GM18520 (cell line): ENCODE data around the gene ZACN.
"Not testable (repeated sequence)": the region's sequence is repeated elsewhere in the genome, so short reads cannot be mapped to it uniquely, and the experiment has no call there.

Experiments
- ATAC-seq: cut with Tn5 transposase; IDR thresholded peaks from one replicate; pipeline ENCODE4 v1.9.1; 2021; ENCODE audit not compliant: unreplicated experiment

The ZACN gene

DNA sequence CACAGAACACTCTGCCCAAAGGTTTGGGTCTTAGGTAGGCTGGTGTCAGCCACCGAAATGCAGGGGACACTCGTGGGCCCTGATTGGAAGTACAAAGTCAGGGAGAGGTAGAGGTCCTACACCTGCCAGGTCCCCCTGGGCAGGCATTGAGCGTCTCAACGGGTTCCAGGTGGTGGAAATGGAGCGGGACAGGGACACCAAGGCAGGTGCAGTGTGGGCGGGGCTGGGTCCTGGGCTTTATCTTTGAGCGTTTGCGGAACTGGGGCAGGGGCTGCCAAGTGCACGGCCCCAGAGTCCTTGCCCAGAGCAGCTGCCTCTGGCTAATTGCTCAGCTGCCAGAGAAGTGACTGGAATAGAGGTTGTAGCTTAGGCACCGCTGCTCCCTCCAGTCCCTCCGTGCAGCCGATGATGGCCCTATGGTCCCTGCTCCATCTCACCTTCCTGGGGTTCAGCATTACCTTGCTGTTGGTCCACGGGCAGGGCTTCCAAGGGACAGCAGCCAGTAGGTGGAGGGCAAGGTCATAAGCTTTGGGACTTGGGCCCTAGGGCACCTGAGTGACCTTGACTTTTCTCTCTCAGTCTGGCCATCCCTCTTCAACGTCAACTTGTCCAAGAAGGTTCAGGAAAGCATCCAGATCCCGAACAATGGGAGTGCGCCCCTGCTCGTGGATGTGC, at the start of gene ZACN:
Gene ZACN, plus strand, starts transcription at position 323 of the 675 bp plus-strand sequence. Its CDS starts 83 bp downstream, at position 406.
- ATAC-seq: no peak

DNA sequence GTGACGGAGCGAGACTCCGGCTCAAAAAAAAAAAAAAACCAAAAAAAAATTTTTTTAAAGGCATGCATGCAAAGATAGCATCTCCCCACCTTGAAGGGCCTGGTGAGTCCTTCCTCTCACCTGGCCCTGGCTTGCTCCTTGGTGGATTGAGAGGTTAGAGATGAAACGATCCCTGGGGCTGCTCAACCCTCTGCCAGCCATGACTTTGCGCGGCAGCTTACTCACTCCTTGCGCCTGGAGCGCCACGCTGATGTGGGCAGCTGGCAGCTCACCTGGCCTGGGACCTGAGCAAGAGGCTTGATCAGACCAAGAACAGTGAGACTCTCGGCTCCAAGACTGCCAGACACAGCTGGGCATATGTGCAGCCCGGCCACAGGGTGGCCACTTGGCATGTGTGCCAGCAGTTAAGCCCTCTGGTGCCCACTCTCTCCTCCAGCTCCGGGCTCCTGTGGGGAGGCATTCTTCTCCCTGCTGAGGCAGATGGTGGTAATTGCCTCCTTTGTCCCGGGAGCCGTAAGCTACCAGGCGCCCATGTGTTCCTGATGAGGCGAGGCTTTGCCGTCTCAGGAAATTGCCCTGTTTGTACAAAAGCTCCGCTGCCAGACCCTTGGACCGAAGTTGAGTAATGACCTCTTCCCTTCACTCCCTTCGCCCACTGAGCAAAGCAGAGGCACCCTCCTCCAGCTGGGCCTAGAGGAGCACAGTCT, 46.8 kb upstream of the ZACN start:
- no peak for ATAC-seq

DNA sequence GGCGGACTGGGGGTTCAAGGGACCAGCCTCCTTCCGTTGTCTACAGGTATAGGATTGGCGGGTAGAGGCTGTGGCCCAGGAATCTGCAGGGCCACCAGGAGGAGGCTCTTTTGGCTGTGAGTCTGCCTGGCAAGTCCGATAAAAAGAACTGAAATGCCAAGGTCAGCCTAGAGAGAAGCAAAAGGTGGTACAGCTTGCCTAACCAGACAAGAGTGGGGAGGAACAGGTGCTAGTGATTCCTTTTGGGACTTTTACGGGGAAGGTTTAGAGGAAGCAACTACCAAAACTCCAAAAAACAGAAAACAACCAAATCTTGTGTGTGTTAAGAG, 46.2 kb upstream of the ZACN start:
- no peak for ATAC-seq

DNA sequence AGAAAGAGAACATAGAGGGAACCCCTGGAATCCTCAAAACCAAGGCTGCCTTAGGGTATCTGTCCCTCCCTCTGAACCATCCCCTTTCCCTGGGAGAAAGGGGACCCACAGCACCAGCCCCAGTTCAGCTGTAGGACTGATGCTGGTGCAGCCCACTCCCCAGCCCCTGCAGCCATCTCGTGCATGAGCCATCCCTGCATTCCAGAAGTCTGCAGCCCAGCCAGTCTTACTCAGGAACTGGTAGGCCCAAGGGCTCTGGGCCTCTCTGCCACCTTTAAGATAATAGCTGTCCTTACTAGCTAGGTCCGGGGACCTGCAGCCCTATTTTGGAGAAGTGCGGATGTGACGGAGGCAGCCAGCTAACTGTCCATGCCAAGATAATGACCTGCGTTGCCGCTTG, 45.8 kb upstream of the ZACN start:
- no peak for ATAC-seq

DNA sequence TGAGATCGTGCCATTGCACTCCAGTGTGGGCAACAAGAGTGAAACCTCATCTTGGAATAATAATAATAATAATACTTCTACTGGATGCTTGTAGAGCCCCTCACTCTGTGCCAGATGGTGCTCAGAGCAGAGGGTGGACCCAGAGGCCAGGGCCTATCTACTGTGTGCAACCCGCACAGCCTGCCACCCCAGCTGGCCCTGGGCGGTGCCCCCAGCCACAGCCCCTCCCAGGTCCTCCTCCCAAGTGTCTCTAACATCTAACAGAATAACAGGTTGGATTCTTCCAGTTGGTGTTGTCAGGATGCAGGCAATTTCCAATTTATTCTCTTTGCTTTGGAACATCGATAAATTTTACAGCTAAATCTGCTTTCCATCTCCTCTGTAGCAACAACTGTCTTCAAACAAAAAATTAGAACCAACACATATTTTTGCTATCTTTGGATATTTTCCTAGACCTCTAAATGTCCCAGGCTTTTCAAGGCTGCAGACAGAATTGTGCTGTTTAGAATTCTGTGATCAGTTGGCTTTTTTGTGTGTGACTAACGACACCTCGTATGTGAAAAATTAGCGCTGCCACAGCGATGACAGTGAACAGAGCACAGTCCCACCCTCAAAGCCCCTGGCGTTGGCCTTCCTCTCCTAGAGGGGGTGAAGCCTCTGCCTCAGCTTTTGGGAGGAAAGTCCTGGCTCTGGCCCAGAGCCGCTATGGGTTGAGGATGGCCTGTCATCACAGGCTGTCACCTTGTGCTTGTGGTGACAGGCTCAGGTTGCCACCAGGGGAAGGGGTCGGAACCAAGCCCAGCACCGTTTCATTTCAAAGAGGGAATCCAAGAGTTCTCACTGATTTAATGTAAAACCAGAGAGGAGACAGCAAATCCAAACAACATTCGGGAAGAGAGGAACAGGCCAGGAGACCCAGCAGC, 44.3 kb upstream of the ZACN start:
- ATAC-seq: no peak

DNA sequence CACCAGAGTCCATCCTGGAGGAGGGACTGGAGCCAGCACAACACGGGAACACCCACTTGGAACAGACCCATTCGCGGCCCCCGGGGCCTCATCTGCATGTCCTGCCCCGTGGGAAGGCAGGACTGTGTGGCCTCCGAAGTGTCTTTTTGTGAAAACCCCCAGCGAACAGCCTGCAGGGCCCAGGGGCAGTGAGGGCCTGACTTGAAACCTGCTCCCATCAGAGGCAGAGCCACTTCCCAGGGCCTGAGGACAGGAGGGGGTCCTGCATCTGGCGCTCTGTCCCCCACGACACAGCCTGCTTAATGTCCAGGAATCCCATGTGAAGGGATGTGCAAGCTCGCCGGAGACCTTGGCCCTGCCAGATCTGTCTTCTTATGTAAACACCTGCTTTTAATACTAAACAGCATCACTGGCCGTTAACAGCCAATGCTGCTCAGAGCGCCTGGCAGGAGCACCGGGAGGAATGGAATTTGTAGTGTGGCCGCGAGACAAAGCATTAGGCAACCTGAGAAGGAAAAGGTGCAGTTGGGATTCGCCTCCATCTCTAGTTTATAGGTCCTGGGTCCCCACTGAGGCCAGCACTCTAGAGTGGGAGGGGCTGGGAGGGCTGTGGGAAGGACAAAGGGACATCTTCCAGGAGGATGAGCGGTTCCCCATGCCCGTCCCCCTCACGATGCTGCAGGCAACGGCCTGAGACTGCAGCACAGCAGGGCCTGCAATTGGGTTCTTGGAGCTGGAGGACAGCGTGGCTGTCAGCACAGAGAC, 42.3 kb upstream of the ZACN start:
- no peak for ATAC-seq

DNA sequence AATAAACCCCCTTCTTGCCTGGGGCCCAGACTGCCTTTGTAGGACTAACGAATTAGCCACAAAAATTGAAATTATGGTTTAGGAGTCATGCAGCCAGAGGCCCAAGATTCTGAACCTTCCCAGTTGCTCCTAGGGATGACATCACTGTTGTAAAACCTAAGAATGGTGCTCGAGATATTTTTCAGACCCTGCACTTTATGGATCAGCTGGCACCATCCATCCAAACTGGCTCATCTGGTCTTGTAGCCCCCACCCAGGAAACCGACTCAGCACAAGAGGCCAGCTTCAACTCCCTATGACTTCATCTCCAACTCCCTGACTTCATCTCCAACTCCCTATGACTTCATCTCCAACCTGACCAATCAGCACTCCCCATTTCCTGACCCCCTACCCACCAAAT, 40.9 kb upstream of the ZACN start:
- no peak for ATAC-seq

DNA sequence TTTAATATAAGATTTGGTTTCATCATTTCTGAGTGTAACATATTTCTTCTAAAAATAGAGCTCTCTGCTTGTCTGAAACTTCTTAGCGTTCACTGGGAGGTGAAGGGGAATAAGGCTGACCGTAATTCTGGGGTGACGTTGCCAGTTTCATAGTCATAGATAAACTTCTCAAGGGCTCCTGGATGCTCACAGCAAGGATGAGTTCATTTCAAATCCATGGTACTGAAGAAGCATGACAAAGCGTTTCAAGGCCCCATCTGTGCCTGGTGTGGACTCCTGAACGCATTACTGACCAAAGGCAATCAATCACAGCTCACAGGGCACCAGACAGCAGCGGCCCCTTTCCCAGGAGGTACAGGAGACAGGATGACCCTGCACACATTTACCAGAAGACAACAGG, 39.9 kb upstream of the ZACN start:
- ATAC-seq: no peak

DNA sequence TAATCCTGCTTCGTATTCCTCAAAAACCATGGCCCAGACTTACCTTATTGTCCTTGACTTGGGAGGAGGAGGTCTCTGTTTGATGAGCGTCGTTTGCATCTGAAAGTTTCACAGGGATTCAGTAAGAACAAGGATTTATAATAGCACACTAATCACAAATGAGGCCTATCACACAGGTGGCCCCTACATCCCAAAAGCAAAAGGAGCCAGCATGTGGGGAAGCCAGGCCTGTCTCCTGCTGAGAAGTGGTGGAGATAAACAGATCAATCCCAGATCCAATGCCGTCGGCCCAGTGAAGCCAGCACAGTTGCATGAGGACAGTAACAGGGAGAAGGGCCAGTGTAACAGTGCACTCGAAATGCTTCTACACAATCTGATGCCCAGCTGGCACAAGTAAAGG, 38.6 kb upstream of the ZACN start:
- ATAC-seq: no peak

DNA sequence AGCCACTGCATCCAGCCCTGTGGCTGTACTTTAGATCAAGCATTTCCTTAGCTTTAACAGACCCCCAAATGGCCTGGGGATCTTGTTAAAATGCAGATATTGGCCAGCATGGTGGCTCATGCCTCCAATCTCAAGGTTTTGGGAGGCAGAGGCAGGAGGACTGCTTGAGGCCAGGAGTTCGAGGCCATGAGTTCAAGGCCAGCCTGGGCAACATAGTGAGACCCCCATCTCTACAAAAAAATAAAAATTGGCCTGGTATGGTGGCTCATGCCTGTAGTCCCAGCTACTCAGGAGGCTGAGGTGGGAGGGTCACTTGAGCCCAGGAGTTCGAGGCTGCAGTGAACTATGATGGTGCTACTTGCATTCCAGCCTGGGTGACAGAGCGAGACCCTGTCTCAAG, 36.1 kb upstream of the ZACN start:
- ATAC-seq: not testable (repeated sequence)

DNA sequence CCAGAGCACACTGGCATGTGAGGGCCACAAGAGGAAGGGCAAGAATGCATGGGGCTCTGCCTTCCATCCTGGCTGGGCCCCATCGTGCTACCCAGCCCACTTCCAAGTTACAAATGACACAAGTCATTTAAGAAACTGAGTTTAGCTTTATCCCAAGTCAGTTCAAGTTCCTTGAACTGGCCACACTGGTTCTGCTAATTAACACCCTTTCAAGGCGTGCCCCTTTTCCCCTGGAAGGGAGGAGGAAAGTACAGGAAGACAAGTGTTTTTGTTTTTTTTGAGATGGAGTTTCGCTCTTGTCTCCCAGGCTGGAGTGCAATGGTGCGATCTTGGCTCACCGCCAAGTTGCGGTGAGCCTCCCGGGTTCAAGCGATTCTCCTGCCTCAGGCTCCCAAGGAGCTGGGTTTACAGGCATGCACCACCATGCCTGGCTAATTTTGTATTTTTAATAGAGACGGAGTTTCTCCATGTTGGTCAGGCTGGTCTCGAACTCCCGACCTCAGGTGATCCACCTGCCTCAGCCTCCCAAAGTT, 34.4 kb upstream of the ZACN start:
- ATAC-seq: not testable (repeated sequence)

DNA sequence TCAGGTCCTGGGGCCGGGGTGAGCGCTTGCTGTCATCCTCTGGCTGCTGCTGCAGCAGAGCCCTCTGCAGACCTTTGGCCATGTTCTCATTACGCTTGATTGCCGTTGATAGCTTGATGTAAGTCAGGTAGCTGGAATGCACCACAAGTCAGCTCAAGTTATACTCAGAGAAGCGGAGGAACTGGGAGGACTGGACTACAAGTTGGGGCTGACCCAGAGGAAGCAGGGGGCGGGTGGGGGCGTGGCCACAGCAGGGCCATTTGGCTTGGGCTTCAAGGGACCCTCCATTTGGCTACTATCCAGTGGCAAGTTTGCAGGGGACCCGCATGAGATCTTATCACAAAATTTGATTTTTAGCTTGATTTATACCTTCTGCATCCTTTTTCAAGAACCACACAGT, 32.9 kb upstream of the ZACN start:
- no peak for ATAC-seq

DNA sequence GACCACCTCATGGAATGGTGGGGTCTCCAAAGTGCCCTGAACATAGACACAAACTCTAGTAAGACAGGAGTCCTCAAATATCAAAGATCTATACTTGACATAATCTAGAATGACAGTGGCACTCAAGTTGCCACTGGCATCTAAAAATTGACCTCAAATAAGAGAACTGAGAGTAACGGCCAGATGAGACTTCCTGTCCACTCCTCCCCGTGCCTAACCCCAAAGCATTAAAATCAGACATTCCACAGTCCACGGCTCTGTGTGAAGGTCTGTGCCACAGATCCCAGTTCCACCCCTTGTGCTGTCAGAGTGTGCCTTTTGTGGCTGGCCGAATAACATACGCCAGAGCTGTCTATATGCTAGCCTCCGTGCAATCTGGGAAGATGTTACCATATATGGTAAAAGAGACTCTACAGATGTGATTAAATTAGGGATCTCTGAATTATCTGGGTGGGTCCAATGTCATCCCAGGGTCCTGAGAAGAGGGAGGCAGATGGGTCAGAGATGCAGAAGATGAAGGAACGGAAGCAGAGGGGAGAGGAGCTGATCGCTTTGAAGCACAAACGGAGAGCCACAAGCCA, 30.9 kb upstream of the ZACN start:
- no peak for ATAC-seq

DNA sequence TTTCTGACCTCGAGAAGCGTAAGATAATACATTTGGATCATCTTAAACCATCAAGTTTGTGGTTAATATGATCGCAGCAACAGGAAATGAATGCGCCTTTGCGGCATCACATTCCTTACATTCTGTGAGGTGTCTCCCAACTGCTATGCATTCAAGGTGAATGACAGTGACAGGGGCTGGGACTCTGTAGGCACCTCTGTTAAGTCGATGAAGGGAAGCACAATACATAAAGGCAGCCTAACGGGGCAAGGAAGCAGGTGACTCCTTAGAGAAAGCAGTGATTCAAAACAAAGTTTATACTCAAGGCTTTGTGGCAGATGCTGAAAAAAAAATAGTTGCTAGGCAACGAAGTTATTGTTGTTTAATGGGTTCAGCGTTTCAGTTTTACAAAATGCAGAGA, 30.3 kb upstream of the ZACN start:
- ATAC-seq: no peak

DNA sequence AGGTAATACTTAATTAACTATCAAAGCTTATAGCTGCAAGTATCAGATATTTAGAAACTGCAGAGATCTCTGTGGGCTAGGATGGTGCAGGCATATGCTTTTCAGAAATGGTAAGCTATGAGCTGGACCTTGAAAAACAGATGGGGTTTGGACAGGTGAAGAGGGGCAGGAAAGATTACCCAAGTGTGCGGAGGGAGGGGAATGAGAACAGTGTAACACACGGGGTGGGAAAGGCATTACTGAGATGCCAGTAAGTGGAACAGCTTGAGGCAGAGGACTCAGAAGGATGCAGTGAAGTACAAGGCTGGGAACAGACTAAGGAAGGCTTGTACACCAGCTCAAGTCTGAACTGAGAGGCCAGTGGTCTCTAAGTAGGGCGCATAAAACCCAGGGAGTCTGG, 29.7 kb upstream of the ZACN start:
- no peak for ATAC-seq

DNA sequence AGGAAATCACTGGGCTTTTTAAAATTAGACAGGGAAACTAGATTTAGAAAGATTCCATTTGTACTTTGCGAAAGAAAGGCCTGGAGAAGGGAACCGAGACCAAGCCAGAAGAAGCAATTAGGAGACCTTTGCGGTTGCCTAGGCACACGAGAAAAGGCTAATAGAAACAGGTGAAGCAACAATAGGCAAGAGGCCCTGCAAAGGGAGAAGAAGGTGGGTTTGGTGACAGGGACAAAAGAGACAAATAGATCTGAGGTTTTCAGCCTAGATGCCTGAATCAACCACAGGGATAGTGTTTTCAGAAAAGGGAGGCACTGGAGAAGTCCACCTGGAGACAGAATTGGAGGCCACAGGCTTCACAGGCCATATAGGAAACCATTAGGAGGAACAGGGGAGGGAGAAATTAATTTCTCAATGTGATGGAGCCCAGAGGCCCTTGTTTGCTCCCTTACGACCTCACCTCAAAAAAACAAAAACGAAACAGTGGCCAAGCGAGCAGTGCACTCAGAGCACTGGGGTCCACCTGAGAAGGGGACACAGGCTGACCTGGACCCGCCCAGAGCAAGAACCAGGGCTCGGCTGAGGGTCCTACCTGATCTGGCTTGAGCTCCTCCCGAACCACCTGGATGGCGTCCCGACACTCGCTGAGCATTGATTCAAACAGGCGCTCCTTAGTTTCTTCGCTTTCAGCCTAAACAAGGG, 29.0 kb upstream of the ZACN start:
- no peak for ATAC-seq

DNA sequence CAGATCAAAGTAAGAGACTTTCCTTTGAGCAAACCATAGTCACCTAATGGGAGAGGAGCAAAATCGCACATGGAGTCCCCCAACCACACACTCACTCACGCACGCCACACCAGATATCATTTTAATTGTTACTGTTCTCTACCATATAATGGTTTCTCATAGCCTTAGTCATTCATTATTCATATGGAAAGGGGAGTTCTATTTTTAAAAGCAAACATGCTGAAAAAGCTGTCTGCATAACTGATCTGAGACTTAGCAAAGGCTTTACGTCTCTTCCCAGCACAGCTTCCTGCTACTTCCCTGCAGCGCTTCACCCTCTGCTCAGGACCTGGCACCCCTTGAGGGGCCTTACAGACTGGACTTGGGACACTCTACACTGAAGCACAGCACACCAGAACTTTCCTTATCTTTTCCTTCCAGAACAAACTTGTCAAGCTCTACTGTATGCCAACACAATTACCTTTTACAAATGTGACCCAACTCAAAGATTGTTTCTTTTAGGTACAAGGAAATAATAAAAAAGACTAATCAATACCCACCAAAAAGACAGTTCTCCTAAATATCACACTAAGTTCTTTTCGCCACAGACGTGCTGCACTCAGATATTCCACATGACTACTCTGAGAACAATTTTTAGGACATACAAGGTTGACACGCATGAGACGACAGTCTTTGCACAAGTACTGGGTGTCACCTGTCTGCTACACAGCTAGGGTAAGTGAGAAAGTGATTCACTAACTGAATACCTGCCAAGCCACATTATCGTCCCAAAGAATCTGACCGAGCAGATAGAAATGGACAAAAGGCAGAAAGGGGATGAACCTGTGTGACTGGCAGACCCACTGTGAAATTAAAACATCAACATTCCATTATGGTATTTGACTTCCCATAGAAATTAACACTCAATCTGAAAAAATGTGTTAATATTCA, 28.2 kb upstream of the ZACN start:
- ATAC-seq: no peak

DNA sequence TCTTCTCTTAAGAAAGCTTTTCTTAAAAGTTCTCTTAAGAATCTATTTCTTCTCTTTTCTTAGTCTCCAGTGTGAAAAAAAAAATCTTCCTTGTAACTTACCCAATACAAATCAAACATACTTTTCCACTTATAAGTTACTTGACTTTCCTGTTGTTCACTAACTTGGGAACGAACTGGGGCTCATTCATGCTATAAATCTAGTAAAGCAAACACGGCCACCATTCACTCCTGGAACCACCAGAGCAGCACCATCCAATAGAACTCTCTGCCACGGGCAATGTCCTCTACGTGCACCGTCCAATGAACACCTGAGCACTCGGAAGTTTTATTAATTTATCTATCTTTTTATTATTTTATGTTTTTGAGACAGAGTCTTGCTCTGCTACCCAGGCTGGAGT, 27.4 kb upstream of the ZACN start:
- no peak for ATAC-seq
